K562 (cell line): ENCODE measurements around the gene RNH1. TPM values are rescaled to one million over a fixed set of nuclear protein-coding genes. Genes with fewer than 3 reads are reported as not detected.

Experiments used
- BHLHE40 ChIP-seq: IDR thresholded peaks from 2 replicates; pipeline ENCODE4 v1.6.1; 2011; ENCODE audit warnings: low read length, improper control_type of control experiment
- CEBPG ChIP-seq, 3 experiments: fragments of 200-800 bp in 1 of 3; sonication (Bioruptor generic) in 1 of 3; sonication (generic) in 1 of 3; formaldehyde crosslinking in 1 of 3; IDR thresholded peaks in 2 of 3; conservative IDR thresholded peaks in 1 of 3; 2 replicates each; pipeline versions ENCODE4 v1.6.1 to v1.8.0; 2016 to 2022; ENCODE audit warnings: missing compliant biosample characterization in 2 of 3, missing genetic modification characterization in 2 of 3, mild to moderate bottlenecking in 1 of 3, missing genetic modification reagents in 1 of 3
- EP300 ChIP-seq: IDR thresholded peaks from 2 replicates; pipeline ENCODE4 v1.6.1; 2012; ENCODE audit warnings: low read length, improper control_type of control experiment
- EZH2 ChIP-seq: IDR thresholded peaks from 2 replicates; pipeline ENCODE4 v1.6.1; 2012; ENCODE audit warnings: low read depth, mild to moderate bottlenecking, inconsistent platforms, low read length, borderline replicate concordance
- HMG20A ChIP-seq: fragments of 450-650 bp; formaldehyde crosslinking; conservative IDR thresholded peaks from 2 replicates; pipeline ENCODE4 v1.4.0; 2020; ENCODE audit warnings: mild to moderate bottlenecking, mixed read lengths
- HOXB6 ChIP-seq: fragments of 250-450 bp; sonication (Bioruptor Pico); IDR thresholded peaks from 2 replicates; pipeline ENCODE4 v1.5.1; 2022; ENCODE audit warnings: mild to moderate bottlenecking, borderline replicate concordance
- KAT7 ChIP-seq: sonication (generic); formaldehyde crosslinking; IDR thresholded peaks from 2 replicates; pipeline ENCODE4 v1.8.0; 2022; ENCODE audit warnings: missing genetic modification reagents, mild to moderate bottlenecking, borderline replicate concordance
- KLF1 ChIP-seq: fragments of 450-650 bp; IDR thresholded peaks from 2 replicates; pipeline ENCODE4 v1.6.1; 2016; ENCODE audit warnings: missing genetic modification characterization, missing compliant biosample characterization
- MCM5 ChIP-seq: fragments of 450-650 bp; IDR thresholded peaks from 2 replicates; pipeline ENCODE4 v1.6.1; 2016; ENCODE audit warnings: low read depth
- NEUROD1 ChIP-seq: fragments of 150-350 bp; IDR thresholded peaks from 2 replicates; pipeline ENCODE4 v1.6.1; 2014; ENCODE audit warnings: borderline replicate concordance, low read length, low read depth; ENCODE audit not compliant: partially characterized antibody
- POLR2G ChIP-seq: fragments of 200-400 bp; formaldehyde crosslinking; IDR thresholded peaks from 2 replicates; pipeline ENCODE4 v1.6.1; 2017; ENCODE audit warnings: low read depth, mild to moderate bottlenecking, antibody characterized with exemption, low read length, moderate library complexity
- SIRT6 ChIP-seq: IDR thresholded peaks from one replicate; pipeline ENCODE4 v1.6.1; 2012; ENCODE audit warnings: low read depth, mild to moderate bottlenecking, control low read depth, inconsistent platforms, low read length, moderate library complexity
- SMAD4 ChIP-seq: fragments of 250-450 bp; sonication (Bioruptor Pico); conservative IDR thresholded peaks from 2 replicates; pipeline ENCODE4 v1.8.0; 2021; ENCODE audit warnings: inconsistent platforms, mild to moderate bottlenecking, moderate library complexity
- TOE1 ChIP-seq, 2 experiments: fragments of 450-650 bp in 1 of 2; sonication (generic) in 1 of 2; formaldehyde crosslinking in 1 of 2; IDR thresholded peaks; 2 replicates each; pipeline versions ENCODE4 v1.7.1 to v1.8.0; 2016 to 2022; ENCODE audit warnings: borderline replicate concordance in 2 of 2, mild to moderate bottlenecking in 2 of 2, antibody characterized with exemption in 1 of 2, inconsistent platforms in 1 of 2, low read depth in 1 of 2, missing genetic modification reagents in 1 of 2, moderate library complexity in 1 of 2
- U2AF1 ChIP-seq: fragments of 200-400 bp; formaldehyde crosslinking; optimal IDR thresholded peaks from 2 replicates; pipeline ENCODE3; 2017; ENCODE audit warnings: mild to moderate bottlenecking, low read depth, low read length, moderate library complexity
- ZBTB8A ChIP-seq: fragments of 450-650 bp; IDR thresholded peaks from 2 replicates; pipeline ENCODE4 v1.6.1; 2018; ENCODE audit warnings: mild to moderate bottlenecking, moderate library complexity; ENCODE audit not compliant: partially characterized antibody
- ZNF232 ChIP-seq: sonication (generic); formaldehyde crosslinking; IDR thresholded peaks from 2 replicates; pipeline ENCODE4 v1.8.0; 2022; ENCODE audit warnings: mild to moderate bottlenecking, missing genetic modification reagents
- ZNF583 ChIP-seq: fragments of 250-450 bp; sonication (Bioruptor Pico); IDR thresholded peaks from 2 replicates; pipeline ENCODE4 v1.4.0; 2020
- polyA plus RNA-seq, 8 experiments: library from polyadenylated mRNA; depleted of rRNA in 4 of 8; stranded (reverse) in 5 of 8; unstranded in 3 of 8; fragments of >200 nt; fragmentation: Nextera tagmentation in 2 of 8; fragmentation: Illumina TruSeq in 1 of 8; extraction: Ambion mirVana in 2 of 8; extraction: Trizol in 1 of 8; gene quantifications; 2 replicates each; pipeline versions ENCODE4 v1.2.1 to v1.2.3, GENCODE V29; 2011 to 2014; ENCODE audit warnings: inconsistent platforms in 1 of 8, missing spikeins in 1 of 8
- total RNA-seq, 7 experiments: library from RNA; depleted of rRNA in 6 of 7; stranded (reverse); fragments of >200 nt in 6 of 7; fragmentation: Illumina TruSeq in 2 of 7; extraction: Trizol in 2 of 7; gene quantifications; 2 replicates each; pipeline versions ENCODE4 v1.2.1 to v1.2.3, GENCODE V29; 2011 to 2021; ENCODE audit warnings: low replicate concordance in 1 of 7
- TF ChIP-seq, protein P1 (sequence below): fragments of 450-650 bp; IDR thresholded peaks from 2 replicates; pipeline ENCODE4 v1.6.1; 2017; ENCODE audit warnings: antibody characterized with exemption, mild to moderate bottlenecking
- TF ChIP-seq, protein P2 (sequence below): fragments of 200-800 bp; sonication (Bioruptor generic); IDR thresholded peaks from 2 replicates; pipeline ENCODE4 v1.6.1; 2017; ENCODE audit warnings: missing genetic modification characterization, missing compliant biosample characterization

Gene RNH1
- total and polyA plus RNA-seq, 9 of the 15 experiments (the other 6 are each of a cell fraction or from before 2014, with no cell fraction given) = 2.5 to 160 (median 44.3) TPM

DNA sequence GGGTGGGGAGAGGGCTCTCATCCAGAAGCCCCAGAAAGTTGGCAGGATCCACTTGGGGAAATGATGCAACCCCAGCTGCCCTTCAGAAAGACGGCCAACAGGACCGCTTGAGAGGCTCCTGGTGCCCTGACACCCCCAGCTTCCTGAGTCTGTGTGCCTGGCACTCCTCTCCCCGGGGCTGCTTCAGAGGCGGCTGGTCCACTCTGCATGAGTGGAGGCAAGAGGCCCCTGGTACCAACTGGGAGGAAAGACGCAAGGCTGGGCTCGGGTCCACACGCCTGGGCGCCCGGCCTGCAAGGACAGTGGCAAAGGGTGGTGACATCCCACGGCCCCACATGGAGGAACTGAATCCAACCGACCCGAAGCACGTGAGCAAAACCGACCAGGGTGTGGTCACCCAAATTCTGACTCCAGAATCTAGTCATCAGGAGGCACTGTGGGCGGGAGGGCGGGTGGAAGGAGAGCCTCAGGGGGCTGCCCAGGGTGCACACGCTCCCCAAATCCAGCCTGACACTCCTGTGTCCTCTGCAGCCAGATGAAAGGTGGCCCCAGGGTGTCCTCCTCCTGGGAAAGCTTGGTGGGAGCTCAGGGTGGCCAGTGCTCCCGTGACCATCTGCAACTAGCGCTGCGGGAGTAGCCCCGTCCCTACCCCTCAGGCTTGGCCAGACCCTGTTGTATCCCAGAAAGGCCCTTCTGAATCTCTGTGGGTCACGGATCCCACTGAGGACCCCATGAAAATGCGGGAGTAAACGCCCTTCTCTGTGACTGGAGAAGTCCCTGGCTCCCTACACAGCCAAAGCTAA lies 3.7 kb downstream of the RNH1 start (continued):
- TF ChIP-seq EP300 = 0 out of 2 replicates have a peak, but pooled peaks have one; percentile 19
- TF ChIP-seq, protein P1, sequence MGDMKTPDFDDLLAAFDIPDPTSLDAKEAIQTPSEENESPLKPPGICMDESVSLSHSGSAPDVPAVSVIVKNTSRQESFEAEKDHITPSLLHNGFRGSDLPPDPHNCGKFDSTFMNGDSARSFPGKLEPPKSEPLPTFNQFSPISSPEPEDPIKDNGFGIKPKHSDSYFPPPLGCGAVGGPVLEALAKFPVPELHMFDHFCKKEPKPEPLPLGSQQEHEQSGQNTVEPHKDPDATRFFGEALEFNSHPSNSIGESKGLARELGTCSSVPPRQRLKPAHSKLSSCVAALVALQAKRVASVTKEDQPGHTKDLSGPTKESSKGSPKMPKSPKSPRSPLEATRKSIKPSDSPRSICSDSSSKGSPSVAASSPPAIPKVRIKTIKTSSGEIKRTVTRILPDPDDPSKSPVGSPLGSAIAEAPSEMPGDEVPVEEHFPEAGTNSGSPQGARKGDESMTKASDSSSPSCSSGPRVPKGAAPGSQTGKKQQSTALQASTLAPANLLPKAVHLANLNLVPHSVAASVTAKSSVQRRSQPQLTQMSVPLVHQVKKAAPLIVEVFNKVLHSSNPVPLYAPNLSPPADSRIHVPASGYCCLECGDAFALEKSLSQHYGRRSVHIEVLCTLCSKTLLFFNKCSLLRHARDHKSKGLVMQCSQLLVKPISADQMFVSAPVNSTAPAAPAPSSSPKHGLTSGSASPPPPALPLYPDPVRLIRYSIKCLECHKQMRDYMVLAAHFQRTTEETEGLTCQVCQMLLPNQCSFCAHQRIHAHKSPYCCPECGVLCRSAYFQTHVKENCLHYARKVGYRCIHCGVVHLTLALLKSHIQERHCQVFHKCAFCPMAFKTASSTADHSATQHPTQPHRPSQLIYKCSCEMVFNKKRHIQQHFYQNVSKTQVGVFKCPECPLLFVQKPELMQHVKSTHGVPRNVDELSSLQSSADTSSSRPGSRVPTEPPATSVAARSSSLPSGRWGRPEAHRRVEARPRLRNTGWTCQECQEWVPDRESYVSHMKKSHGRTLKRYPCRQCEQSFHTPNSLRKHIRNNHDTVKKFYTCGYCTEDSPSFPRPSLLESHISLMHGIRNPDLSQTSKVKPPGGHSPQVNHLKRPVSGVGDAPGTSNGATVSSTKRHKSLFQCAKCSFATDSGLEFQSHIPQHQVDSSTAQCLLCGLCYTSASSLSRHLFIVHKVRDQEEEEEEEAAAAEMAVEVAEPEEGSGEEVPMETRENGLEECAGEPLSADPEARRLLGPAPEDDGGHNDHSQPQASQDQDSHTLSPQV = 0 out of 2 replicates have a peak, but pooled peaks have one; percentile 19
- TF ChIP-seq CEBPG (CRISPR knock-in tag; IDR thresholded peaks at IDR 0.05) = peak; percentile 40; the same call in 1 of the 2 replicates
- TF ChIP-seq CEBPG (tag; conservative IDR thresholded peaks at IDR 0.05 in 1 of 2, IDR thresholded peaks at IDR 0.05 in 1 of 2) = peak in 1 of 2 experiments; percentile 12; a peak in 1 of 4 replicates
- TF ChIP-seq SIRT6 = no peak
- peak; percentile 69 for TF ChIP-seq POLR2G
- TF ChIP-seq ZNF232 (CRISPR knock-in tag) = no peak
- TF ChIP-seq EZH2 = no peak
- no peak for TF ChIP-seq HOXB6 (CRISPR knock-in tag)
- TF ChIP-seq KAT7 (CRISPR knock-in tag) = no peak
- peak; percentile 91 for TF ChIP-seq BHLHE40
- TF ChIP-seq NEUROD1 = no peak
- TF ChIP-seq, protein P2, sequence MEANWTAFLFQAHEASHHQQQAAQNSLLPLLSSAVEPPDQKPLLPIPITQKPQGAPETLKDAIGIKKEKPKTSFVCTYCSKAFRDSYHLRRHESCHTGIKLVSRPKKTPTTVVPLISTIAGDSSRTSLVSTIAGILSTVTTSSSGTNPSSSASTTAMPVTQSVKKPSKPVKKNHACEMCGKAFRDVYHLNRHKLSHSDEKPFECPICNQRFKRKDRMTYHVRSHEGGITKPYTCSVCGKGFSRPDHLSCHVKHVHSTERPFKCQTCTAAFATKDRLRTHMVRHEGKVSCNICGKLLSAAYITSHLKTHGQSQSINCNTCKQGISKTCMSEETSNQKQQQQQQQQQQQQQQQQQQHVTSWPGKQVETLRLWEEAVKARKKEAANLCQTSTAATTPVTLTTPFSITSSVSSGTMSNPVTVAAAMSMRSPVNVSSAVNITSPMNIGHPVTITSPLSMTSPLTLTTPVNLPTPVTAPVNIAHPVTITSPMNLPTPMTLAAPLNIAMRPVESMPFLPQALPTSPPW (CRISPR knock-in tag) = peak; percentile 31
- TF ChIP-seq TOE1 (IDR thresholded peaks at IDR 0.05; ENCODE audit: borderline replicate concordance) = no peak
- TF ChIP-seq TOE1 (CRISPR knock-in tag; IDR thresholded peaks at IDR 0.05; ENCODE audit: borderline replicate concordance, low read depth) = no peak
- peak; percentile 47; the same call in 1 of the 2 replicates for TF ChIP-seq SMAD4
- TF ChIP-seq U2AF1 = no peak
- TF ChIP-seq ZNF583 (CRISPR knock-in tag) = peak; percentile 31; the same call in 1 of the 2 replicates
- no peak for TF ChIP-seq KLF1
- no peak for TF ChIP-seq HMG20A (CRISPR knock-in tag)
- TF ChIP-seq MCM5 = no peak
- no peak for TF ChIP-seq ZBTB8A
